Measurements from ENCODE around the gene GFRA4. TPM values are rescaled to one million over a fixed set of nuclear protein-coding genes. Genes with fewer than 3 reads are reported as not detected.

Gene GFRA4
- total RNA-seq, 1 donor from 2014 or later = not detected

GRCh38 chr20:3680701-3681351 is 17.6 kb upstream of the GFRA4 start:
- peaks cover 16 to 37% of the 10 kb centered on the region in 2 donors for H3K4me1 ChIP-seq
- no peak for TF ChIP-seq CTCF (IDR thresholded peaks at IDR 0.05)
- H3K36me3 ChIP-seq = peaks cover 0 to 3% of the 10 kb centered on the region in 2 donors
- H3K27me3 ChIP-seq = no peaks in the 10 kb centered on the region
- intact Hi-C loops (cut with DNase I) = loop anchor here (1.0 to 10.0 kb wide), 5 partner anchors 89 to 404 kb away; partner anchors contain the start of genes ATRN, MAVS and RNF24
- H3K4me3 ChIP-seq = peak overlapping the region; percentile 85 to 88
- H3K9me3 ChIP-seq = no peaks in the 10 kb centered on the region
- DNase-seq (ENCODE audit: low spot score in 2 of 2) = no peak
- H3K27ac ChIP-seq = peak overlapping the region; percentile 90 to 94

DNA sequence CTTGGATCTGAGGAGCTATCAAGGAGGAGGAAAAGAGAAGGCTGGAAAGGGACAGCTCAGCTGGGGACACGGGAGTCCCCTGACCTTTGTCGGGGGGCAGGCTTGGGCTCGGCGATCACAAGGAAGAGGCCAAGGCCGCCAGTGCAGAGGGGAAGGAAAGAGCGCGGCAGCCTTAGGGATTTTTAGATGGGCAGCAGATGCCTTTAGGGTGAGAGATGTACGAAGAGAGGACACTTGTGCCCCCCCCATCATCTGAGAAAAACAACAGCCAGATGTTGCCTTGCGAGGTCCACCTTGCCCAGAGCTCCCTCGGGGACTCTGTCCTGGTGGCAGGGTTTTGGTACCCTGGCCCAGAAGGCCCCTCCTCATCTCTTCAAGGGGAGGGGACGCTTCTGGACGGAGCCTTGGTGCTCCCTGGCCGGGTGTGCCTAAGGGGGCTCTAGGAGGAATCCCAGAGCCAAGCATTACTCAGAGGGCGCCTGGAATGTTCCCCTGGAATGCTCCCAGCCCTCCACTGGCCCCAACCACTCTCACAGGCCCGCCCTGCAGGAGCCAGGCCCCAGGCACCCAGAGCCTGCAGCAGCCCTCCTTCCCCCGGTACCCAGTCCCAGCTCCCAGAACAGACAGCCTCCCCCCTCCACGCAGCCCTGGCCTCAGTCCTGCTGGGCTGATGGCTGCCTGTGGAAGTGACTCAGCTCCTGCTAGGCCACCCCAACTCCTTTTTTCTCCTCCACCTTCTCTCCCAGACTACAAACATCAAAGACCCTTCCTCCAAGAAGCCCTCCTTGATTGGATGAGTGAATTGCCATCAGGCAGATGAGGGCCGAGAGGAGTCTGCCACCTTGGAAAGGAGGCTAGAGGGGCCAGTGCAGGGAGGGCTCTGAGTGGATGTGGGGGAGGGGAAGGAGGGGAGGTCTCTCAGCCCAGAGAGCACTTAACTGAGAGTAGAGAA is 16.8 kb upstream of the GFRA4 start:
- no peaks in the 10 kb centered on the region for H3K27me3 ChIP-seq
- intact Hi-C loops (cut with DNase I) = loop anchor here (1.0 to 10.0 kb wide), 5 partner anchors 90 to 405 kb away; partner anchors contain the start of genes ATRN, MAVS and RNF24
- H3K9me3 ChIP-seq = no peaks in the 10 kb centered on the region
- no peak for TF ChIP-seq CTCF (IDR thresholded peaks at IDR 0.05)
- H3K27ac ChIP-seq = peak overlapping the region; percentile 90 to 94
- peak overlapping the region; percentile 85 to 88 for H3K4me3 ChIP-seq
- peak; percentile 46 to 92 for DNase-seq (ENCODE audit: low spot score in 2 of 2)
- H3K4me1 ChIP-seq = peaks cover 16 to 37% of the 10 kb centered on the region in 2 donors
- peaks cover 3 to 4% of the 10 kb centered on the region in 2 donors for H3K36me3 ChIP-seq

DNA sequence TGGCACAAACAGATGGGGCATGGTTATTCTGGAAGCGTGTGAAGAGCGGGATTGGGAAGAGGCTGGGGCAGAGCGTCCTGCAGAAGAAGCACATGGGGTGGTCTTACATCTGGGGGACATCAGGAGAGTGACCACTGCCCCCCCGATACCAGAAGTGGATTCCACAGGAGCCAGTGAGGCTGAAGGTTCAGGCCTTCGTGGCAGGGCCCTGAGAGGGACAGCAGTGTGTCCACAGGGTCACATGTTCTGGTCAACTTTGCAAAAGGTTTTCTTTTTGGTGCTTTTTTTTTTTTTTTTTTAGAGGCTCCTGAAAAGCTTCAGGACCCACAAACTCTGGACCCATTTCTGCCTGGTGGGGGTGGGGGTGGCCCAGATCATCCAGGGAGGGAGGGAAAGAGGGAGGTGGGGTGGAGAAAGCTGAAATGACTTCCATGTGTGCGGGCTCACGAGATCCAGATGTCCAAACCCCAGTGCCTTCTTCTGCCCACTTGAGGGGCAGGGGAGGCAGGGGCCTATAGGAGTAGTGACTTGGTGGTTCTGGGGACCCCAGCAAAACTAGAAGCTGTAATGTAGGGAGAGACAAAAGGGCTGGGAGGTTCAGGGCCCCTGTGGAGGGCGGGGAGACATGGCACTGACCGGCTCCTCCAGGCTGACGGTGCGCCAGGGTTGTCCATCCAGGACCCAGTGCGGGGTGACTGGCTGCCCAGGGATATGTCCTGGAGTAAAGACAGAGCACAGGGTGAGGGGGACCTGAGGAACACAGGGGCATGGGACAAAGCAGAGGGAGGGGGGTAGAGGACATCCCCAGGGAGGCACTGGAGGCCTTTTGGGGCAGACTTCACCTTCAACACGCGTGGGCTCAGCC is 15.9 kb upstream of the GFRA4 start:
- no peak for TF ChIP-seq CTCF (IDR thresholded peaks at IDR 0.05)
- Histone ChIP-seq H3K27me3 (no peaks in the 10 kb centered on the region), H3K36me3 (peaks cover 12 to 14% of the 10 kb centered on the region in 2 donors), H3K9me3 (no peaks in the 10 kb centered on the region), H3K27ac (peak overlapping the region; percentile 90 to 94), H3K4me1 (peaks cover 16 to 37% of the 10 kb centered on the region in 2 donors), H3K4me3 (peak overlapping the region in 1 of 2 donors; percentile 88)
- intact Hi-C loops (cut with DNase I) = no loop called here
- DNase-seq (ENCODE audit: low spot score in 2 of 2) = no peak

- Histone ChIP-seq H3K27ac (peak overlapping the region; percentile 90 to 94), H3K27me3 (no peaks in the 10 kb centered on the region), H3K36me3 (peaks cover 15 to 21% of the 10 kb centered on the region in 2 donors), H3K4me3 (no peak overlapping the region), H3K4me1 (peaks cover 16 to 37% of the 10 kb centered on the region in 2 donors), H3K9me3 (no peaks in the 10 kb centered on the region)
- intact Hi-C loops (cut with DNase I) = no loop called here
- no peak for TF ChIP-seq CTCF (IDR thresholded peaks at IDR 0.05)
- no peak for DNase-seq (ENCODE audit: low spot score in 2 of 2)
These were observed 15.0 kb upstream of the GFRA4 start for GRCh38 chr20:3678198-3678597.

- H3K9me3 ChIP-seq = no peaks in the 10 kb centered on the region
- H3K4me3 ChIP-seq = no peak overlapping the region
- intact Hi-C loops (cut with DNase I) = loop anchor here (2.0 kb wide), 3 partner anchors 71 to 103 kb away; partner anchors contain the start of gene SPEF1
- H3K27ac ChIP-seq = peak overlapping the region; percentile 90 to 94
- peaks cover 16 to 26% of the 10 kb centered on the region in 2 donors for H3K36me3 ChIP-seq
- H3K27me3 ChIP-seq = no peaks in the 10 kb centered on the region
- H3K4me1 ChIP-seq = peaks cover 16 to 37% of the 10 kb centered on the region in 2 donors
- no peak for TF ChIP-seq CTCF (IDR thresholded peaks at IDR 0.05)
- no peak for DNase-seq (ENCODE audit: low spot score in 2 of 2)
These were observed 14.5 kb upstream of the GFRA4 start for GRCh38 chr20:3677733-3678132.

Measured in ascending aorta (tissue), 2 donors.